OCI-LY7 (cell line): Measurements from ENCODE around the gene CELF4. TPM values are rescaled to one million over a fixed set of nuclear protein-coding genes. Genes with fewer than 3 reads are reported as not detected.

Experiments used
- BruUV-seq: library from RNA; stranded (reverse); fragments of 400-500 nt; replicated peaks from 2 replicates; lab custom pipeline; 2021; lab: Mats Ljungman, UMichigan
- CTCF ChIA-PET: fragments of 300-600 bp; sonication (Branson Sonifier 250); formaldehyde crosslinking; loops from one replicate; lab custom pipeline; 2022; ENCODE audit warnings: antibody characterized with exemption; ENCODE audit not compliant: unreplicated experiment; lab: Charles Lee
- POLR2A ChIA-PET: fragments of 300-600 bp; sonication (Branson Sonifier 250); formaldehyde crosslinking; loops from one replicate; lab custom pipeline; 2022; ENCODE audit warnings: antibody characterized with exemption; lab: Charles Lee
- DNase-seq: peaks from one replicate; pipeline ENCODE4 v3.0.0-alpha.2; 2015; ENCODE audit warnings: low spot score
- H2AFZ ChIP-seq: fragments of 200-600 bp; sonication (generic), shearing (Covaris generic); 2 replicates; pipeline ENCODE4 v1.6.1; 2014; ENCODE audit warnings: mild to moderate bottlenecking, antibody characterized with exemption, low read length, moderate library complexity
- H3K27ac ChIP-seq: fragments of 200-600 bp; sonication (generic); 2 replicates; pipeline ENCODE4 v1.5.1; 2014; ENCODE audit warnings: mixed run types, low read depth, mild to moderate bottlenecking, moderate library complexity, low read length, inconsistent platforms; ENCODE audit not compliant: poor library complexity, severe bottlenecking
- H3K36me3 ChIP-seq: fragments of 200-600 bp; sonication (generic); 2 replicates; pipeline ENCODE4 v1.6.1; 2014; ENCODE audit warnings: mild to moderate bottlenecking, antibody characterized with exemption, low read length, moderate library complexity, mixed read lengths; ENCODE audit not compliant: insufficient read depth
- H3K4me1 ChIP-seq: fragments of 200-600 bp; sonication (generic); 2 replicates; pipeline ENCODE4 v1.5.1; 2014; ENCODE audit warnings: mild to moderate bottlenecking, low read length; ENCODE audit not compliant: insufficient read depth, poor library complexity, severe bottlenecking
- H3K4me2 ChIP-seq: fragments of 200-600 bp; sonication (generic); 2 replicates; pipeline ENCODE4 v1.6.1; 2014; ENCODE audit warnings: mild to moderate bottlenecking, low read length
- H3K4me3 ChIP-seq: fragments of 200-600 bp; sonication (generic); 2 replicates; pipeline ENCODE4 v1.5.1; 2014; ENCODE audit warnings: mild to moderate bottlenecking, low read depth, low read length; ENCODE audit not compliant: poor library complexity, severe bottlenecking
- H3K79me2 ChIP-seq: fragments of 200-600 bp; sonication (generic); 2 replicates; pipeline ENCODE4 v1.6.1; 2016; ENCODE audit warnings: low read depth, mild to moderate bottlenecking, low read length, moderate library complexity, mixed read lengths; ENCODE audit not compliant: insufficient read depth
- H3K9me2 ChIP-seq: fragments of 200-600 bp; sonication (generic); 2 replicates; pipeline ENCODE4 v1.6.1; 2016; ENCODE audit warnings: mild to moderate bottlenecking, low read length, mixed read lengths; ENCODE audit not compliant: insufficient read depth
- H3K9me3 ChIP-seq: fragments of 200-600 bp; sonication (generic); 2 replicates; pipeline ENCODE4 v1.6.1; 2014; ENCODE audit warnings: mild to moderate bottlenecking, mixed run types, low read length, mixed read lengths
- H4K20me1 ChIP-seq: fragments of 200-600 bp; sonication (generic); 2 replicates; pipeline ENCODE4 v1.6.1; 2014; ENCODE audit warnings: mild to moderate bottlenecking, antibody characterized with exemption, low read length, moderate library complexity, mixed read lengths; ENCODE audit not compliant: insufficient read depth
- CTCF ChIP-seq: fragments of 200-600 bp; sonication (generic); conservative IDR thresholded peaks from 2 replicates; pipeline ENCODE4 v1.5.1; 2014; ENCODE audit warnings: mild to moderate bottlenecking, antibody characterized with exemption, low read length, moderate library complexity, mixed read lengths
- EZH2phosphoT487 ChIP-seq: fragments of 200-600 bp; sonication (generic); IDR thresholded peaks from 2 replicates; pipeline ENCODE4 v1.6.1; 2018; ENCODE audit warnings: low read depth, borderline replicate concordance, mild to moderate bottlenecking, mixed run types, antibody characterized with exemption, low read length, moderate library complexity, mixed read lengths
- intact Hi-C: fragments of 100-400 bp; cut with micrococcal nuclease; formaldehyde crosslinking; loops from one replicate; pipeline ENCODE4 v1.10.0; 2022; ENCODE audit not compliant: unreplicated experiment
- total RNA-seq, 2 experiments: library from RNA; depleted of rRNA in 1 of 2; stranded (reverse); fragments of >200 nt in 1 of 2; shearing (Covaris generic) in 1 of 2; gene quantifications; 2 replicates each; pipeline ENCODE4 v1.2.3, GENCODE V29; 2014 to 2022

The CELF4 gene
- total RNA-seq, 2 experiments from 2014 or later, result not detected

- CTCF ChIA-PET, result no interaction called here
- POLR2A ChIA-PET, result no interaction called here
- Histone ChIP-seq H2AFZ (no peak overlapping the region), H3K36me3 (no peaks in the 10 kb centered on the region), H3K79me2 (no peaks in the 10 kb centered on the region), H3K4me2 (no peak overlapping the region), H3K4me1 (no peaks in the 10 kb centered on the region), H3K9me2 (no peaks in the 10 kb centered on the region), H3K9me3 (no peaks in the 10 kb centered on the region), H4K20me1 (no peaks in the 10 kb centered on the region), H3K4me3 (no peak overlapping the region), H3K27ac (no peak overlapping the region)
- no TSS peak for BruUV-seq
- TF ChIP-seq CTCF (no peak), EZH2phosphoT487 (no peak)
- DNase-seq, result no peak
- intact Hi-C loops, result no loop called here
Observed at GRCh38 chr18:37491526-37491925, 74.1 kb downstream of the CELF4 start.

GRCh38 chr18:37489998-37490397 is 75.6 kb downstream of the CELF4 start:
- Histone ChIP-seq H4K20me1 (no peaks in the 10 kb centered on the region), H3K4me2 (no peak overlapping the region), H3K27ac (no peak overlapping the region), H3K36me3 (no peaks in the 10 kb centered on the region), H3K9me2 (no peaks in the 10 kb centered on the region), H3K79me2 (no peaks in the 10 kb centered on the region), H3K4me1 (no peaks in the 10 kb centered on the region), H3K4me3 (no peak overlapping the region), H3K9me3 (no peaks in the 10 kb centered on the region), H2AFZ (no peak overlapping the region)
- BruUV-seq, result no TSS peak
- ChIA-PET POLR2A (no interaction called here), CTCF (no interaction called here)
- intact Hi-C loops, result no loop called here
- no peak for DNase-seq
- TF ChIP-seq CTCF, result no peak
- TF ChIP-seq EZH2phosphoT487, result no peak

GRCh38 chr18:37489011-37489410 is 76.6 kb downstream of the CELF4 start:
- H4K20me1 ChIP-seq, result no peaks in the 10 kb centered on the region
- H3K36me3 ChIP-seq, result no peaks in the 10 kb centered on the region
- H3K9me2 ChIP-seq, result no peaks in the 10 kb centered on the region
- no peaks in the 10 kb centered on the region for H3K4me1 ChIP-seq
- no peaks in the 10 kb centered on the region for H3K79me2 ChIP-seq
- no peak overlapping the region for H3K27ac ChIP-seq
- DNase-seq, result no peak
- no peak overlapping the region for H3K4me2 ChIP-seq
- ChIA-PET CTCF (no interaction called here), POLR2A (no interaction called here)
- no TSS peak for BruUV-seq
- TF ChIP-seq EZH2phosphoT487, result no peak
- no peak for TF ChIP-seq CTCF
- no peak overlapping the region for H2AFZ ChIP-seq
- H3K9me3 ChIP-seq, result no peaks in the 10 kb centered on the region
- intact Hi-C loops, result no loop called here
- H3K4me3 ChIP-seq, result no peak overlapping the region
